ENCODE measurements around the gene DIAPH2.
A peak's percentile ranks its signal among the peaks of the same experiment; 100 is the strongest.

DNA sequence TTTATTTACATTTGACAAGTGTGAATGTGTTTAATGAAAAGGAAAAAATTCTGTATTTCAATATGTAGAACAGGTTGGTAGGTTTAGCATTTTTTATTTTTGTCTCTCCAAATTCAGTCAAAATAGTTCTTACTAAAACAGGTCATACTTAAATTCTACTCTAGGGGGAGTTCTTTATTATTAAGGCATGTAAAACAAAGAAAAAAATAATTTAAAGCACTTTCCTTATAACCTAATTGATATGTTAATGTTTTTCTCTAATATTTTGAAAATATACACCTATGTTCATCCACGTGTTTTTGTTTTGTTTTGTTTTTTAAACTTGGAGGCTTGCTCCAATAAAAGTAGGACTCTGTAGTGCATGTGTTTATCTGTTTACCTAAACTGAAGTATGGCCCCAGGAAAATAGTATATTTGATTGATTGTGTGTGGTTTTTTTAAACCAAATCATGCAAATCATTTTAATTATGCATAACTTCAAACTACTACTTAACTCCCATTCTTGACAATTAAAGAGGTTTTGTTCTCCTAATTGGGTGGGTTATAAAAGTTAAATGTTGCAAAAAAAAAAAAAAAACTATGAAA, 761.7 kb downstream of the DIAPH2 start:
- TF ChIP-seq CTCF (conservative IDR thresholded peaks at IDR 0.05; ENCODE audit: low read length) (peak; percentile 39; the same call in 1 of the 2 replicates), EZH2phosphoT487 (IDR thresholded peaks at IDR 0.05; ENCODE audit: borderline replicate concordance) (no peak)
